ENCODE data around the gene EID1.

DNA sequence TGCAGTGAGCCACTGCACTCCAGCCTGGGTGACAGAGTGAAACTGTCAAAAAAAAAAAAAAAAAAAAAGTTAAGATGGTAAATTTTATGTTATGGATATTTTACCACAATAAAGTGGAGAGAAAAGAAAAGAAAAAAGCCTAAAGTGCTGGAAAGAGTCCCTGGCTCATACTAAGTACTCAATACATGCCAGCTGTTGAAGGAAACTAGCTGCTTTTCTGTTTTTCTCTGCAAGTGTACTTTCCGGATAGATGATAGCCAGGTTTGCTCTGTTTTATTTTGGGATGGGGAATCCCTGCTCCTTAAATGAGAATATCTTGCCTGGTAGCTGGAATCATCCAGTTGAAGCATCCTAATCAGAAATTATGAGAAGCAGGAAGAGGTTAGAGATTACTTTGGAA, 10.9 kb downstream of the EID1 start:
- TF ChIP-seq POLR2A (IDR thresholded peaks at IDR 0.05; ENCODE audit: low read depth, low read length) (no peak), POLR2AphosphoS5 (IDR thresholded peaks at IDR 0.05; ENCODE audit: low read depth, low read length) (no peak), TAF1 (IDR thresholded peaks at IDR 0.05; ENCODE audit: borderline replicate concordance, low read depth, low read length) (no peak)
